Skin epidermis (tissue), 12 donors: ENCODE results near the gene PLXNA4.
"Not testable (repeated sequence)": the region's sequence is repeated elsewhere in the genome, so short reads cannot be mapped to it uniquely, and the experiment has no call there.

ENCODE experiments used
- H3K27ac ChIP-seq, 21 experiments: fragments of 200-600 bp; sonication (generic) in 11 of 21; one replicate each; pipeline ENCODE4 v1.5.0; 2020; ENCODE audit warnings: mild to moderate bottlenecking in 3 of 21, inconsistent platforms in 2 of 21, moderate library complexity in 2 of 21
- H3K4me3 ChIP-seq, 7 experiments: fragments of 200-600 bp; sonication (generic) in 2 of 7; one replicate each; pipeline ENCODE4 v1.5.0; 2020; ENCODE audit warnings: inconsistent platforms in 2 of 7, mild to moderate bottlenecking in 2 of 7, moderate library complexity in 1 of 7

PLXNA4 gene

DNA sequence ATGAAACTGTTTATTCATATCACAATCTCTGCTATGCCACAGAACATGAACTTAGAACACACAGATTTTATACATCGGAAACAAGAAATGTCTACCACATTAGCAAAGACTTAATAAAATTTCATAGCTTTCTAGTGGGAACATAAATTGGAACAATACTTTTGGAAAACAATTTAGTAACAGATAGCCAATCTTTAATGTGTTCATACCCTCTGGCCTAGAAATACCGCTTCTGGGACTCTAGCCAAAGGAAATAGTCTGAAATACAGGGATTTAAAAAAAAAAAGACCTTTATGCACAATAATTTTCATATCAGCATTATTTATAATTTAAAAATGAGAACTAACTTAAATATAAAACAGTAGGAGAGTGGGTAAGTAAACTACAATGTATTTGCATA lies 168.5 kb downstream of the PLXNA4 start:
- no peak overlapping the region for H3K4me3 ChIP-seq
- no peak overlapping the region for H3K27ac ChIP-seq

DNA sequence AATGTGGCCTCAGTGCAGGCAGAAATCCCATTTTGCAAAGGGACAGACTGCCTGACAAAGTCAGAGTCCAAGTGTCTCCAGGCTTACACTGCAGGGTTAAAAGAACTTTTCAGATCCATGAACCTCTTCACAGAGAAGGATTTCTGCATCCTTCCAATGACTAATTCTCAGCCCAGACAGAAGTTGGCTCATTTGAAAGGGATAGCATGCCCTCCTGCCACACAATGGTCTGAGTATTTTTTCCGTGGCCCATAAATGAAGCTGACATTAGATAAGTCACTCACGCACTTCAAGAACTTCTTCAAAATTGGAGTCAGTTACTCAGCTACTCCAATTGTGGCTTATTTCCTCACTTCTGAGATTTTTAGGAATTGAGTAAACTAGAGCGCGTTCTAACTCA lies 170.2 kb downstream of the PLXNA4 start:
- no peak overlapping the region for H3K27ac ChIP-seq

GRCh38 chr7:132404261-132404660 lies 172.0 kb downstream of the PLXNA4 start:
- H3K4me3 ChIP-seq, result no peak overlapping the region
- peak overlapping the region in 3 of 21 experiments; percentile 30 to 79 (median 68) for H3K27ac ChIP-seq

More for the DNA sequence above, 170.2 kb downstream of the PLXNA4 start:
- H3K4me3 ChIP-seq, result no peak overlapping the region

DNA sequence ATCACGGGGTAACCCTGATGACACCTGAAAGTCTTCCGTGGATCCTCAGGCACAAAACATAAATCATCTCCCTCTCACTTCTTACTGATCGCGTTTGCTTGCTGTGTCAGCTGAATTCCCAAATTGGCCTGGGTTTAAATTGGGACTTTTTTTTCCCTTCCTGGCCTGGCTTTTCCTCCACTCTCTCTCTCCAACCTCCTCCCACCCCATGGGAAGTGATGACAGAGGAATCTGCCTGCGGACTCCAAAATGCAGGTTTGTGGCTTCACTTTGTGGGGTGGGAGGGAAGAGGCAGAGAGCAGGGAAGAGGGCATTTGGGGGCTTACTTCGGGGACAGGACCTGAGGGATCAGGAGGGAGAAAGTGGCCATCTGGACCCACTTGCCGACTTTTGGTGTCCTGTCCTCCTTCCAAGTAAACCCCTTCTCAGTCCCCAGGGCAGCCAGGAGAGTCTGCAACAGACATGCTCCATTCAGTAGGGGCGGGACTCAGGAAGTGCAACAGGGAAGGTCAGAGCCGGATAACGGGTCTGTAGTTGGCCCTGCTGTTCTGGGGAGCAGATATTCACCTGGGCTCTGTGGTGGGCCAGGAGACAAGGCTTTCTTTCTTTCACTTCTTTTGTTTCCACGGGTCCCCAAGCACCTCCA lies 172.7 kb downstream of the PLXNA4 start:
- H3K27ac ChIP-seq, result peak overlapping the region in 10 of 21 experiments; percentile 18 to 84 (median 46)
- no peak overlapping the region for H3K4me3 ChIP-seq

DNA sequence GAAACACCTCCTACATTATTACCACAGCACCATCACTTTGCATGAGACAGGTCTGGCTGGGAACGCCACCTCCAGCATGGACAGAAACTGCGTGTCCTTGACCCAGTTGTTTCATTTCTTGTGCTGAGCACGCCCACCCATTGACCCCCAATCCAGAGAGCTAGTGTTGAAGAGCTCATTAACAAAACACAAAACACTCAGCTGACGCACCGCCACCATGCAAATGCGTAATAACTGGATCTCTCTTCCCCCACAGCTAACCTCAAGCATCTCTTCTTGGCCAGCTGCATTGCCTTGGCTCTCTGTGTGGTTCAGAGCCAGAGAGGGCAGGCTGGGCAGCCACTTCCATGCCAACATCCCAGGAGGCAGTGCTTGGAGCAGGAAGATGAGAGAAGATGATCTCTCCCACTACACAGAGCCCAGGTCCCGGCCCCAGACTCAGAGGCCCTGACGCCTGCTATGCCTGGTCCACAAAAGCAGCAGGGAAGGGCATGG lies 173.5 kb downstream of the PLXNA4 start:
- Histone ChIP-seq H3K4me3 (no peak overlapping the region), H3K27ac (peak overlapping the region in 9 of 21 experiments; percentile 25 to 84 (median 50))

GRCh38 chr7:132402096-132402495 lies 174.2 kb downstream of the PLXNA4 start:
- H3K27ac ChIP-seq, result peak overlapping the region in 5 of 21 experiments; percentile 22 to 79 (median 39)
- no peak overlapping the region for H3K4me3 ChIP-seq

GRCh38 chr7:132400561-132401142 lies 175.6 kb downstream of the PLXNA4 start:
- H3K27ac ChIP-seq, result peak overlapping the region in 7 of 21 experiments; percentile 4 to 79 (median 57)
- H3K4me3 ChIP-seq, result no peak overlapping the region

DNA sequence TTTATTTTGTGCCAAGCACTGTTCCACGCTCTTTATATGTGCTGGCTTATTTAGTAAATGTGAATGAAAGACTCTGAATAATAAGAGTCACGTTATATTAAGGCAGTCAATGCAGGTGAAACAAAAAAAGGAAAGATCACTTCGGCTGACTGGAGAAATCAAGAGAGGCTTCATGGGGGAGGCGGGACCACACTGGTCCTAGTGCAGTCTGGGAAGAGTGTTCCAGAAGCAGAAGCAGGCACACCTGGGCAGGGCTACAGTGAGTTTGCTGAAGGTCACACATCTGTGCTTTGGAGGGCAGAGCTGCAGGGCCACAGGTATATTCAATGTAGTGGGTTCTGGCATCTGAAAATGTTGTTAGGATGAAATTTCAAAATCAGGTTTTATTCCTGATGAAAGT lies 176.9 kb downstream of the PLXNA4 start:
- no peak overlapping the region for H3K4me3 ChIP-seq
- peak overlapping the region in 2 of 21 experiments; percentile 58 to 79 for H3K27ac ChIP-seq

DNA sequence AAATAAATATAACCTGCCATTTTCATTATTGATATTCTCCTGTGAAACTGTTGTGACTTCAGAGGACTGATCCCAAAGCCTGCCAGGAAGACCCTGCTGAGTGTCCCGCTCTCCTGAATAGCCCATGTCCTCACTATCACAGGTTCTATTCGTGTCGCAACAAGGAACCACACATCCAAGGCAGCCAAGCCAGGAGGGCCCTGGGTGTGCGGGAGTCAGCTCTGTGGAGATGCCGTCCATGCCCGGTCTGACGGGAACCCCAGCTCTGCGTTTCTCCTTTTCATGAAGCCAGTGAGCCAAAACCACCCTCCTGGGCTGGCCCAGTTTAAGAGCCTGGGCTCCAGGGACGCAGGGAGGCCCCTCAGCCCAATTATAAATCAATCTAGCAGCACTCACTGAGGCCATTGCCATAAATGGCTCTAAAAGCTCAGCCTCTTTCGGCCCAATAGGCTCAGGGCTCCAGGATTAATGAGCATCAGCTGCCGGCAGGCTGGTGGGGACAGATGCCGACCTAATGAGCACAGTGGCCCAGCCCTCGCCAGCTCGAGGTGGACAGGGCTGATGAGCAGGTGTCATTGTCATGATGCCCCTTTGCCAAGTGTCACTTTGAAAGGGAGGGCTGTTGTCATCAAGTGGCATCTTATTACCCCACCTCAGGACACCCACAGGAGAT lies 177.9 kb downstream of the PLXNA4 start:
- H3K4me3 ChIP-seq, result no peak overlapping the region
- peak overlapping the region in 1 of 21 experiments; percentile 39 for H3K27ac ChIP-seq

GRCh38 chr7:132397070-132397469 lies 179.2 kb downstream of the PLXNA4 start:
- Histone ChIP-seq H3K4me3 (no peak overlapping the region), H3K27ac (no peak overlapping the region)

DNA sequence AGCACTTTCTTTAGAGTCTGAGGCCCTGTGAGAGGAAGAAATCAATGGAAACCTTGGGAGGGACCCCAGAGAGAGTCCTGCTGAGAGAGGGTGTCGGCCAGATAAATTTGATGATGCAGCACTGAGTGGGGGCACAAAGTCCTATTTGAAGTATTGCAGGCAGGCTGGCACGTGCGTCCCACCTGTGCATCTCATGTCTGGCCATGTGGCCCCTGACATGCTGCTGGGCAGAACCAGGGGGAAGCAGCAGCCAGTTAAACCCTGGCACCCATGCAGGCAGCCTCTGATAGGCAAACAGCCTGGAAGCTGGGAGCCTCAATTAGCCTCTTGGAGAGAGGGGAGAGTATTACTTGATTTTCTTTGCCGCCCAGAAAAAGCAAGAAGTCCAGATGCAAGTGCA lies 180.9 kb downstream of the PLXNA4 start:
- peak overlapping the region in 1 of 21 experiments; percentile 65 for H3K27ac ChIP-seq
- H3K4me3 ChIP-seq, result no peak overlapping the region

DNA sequence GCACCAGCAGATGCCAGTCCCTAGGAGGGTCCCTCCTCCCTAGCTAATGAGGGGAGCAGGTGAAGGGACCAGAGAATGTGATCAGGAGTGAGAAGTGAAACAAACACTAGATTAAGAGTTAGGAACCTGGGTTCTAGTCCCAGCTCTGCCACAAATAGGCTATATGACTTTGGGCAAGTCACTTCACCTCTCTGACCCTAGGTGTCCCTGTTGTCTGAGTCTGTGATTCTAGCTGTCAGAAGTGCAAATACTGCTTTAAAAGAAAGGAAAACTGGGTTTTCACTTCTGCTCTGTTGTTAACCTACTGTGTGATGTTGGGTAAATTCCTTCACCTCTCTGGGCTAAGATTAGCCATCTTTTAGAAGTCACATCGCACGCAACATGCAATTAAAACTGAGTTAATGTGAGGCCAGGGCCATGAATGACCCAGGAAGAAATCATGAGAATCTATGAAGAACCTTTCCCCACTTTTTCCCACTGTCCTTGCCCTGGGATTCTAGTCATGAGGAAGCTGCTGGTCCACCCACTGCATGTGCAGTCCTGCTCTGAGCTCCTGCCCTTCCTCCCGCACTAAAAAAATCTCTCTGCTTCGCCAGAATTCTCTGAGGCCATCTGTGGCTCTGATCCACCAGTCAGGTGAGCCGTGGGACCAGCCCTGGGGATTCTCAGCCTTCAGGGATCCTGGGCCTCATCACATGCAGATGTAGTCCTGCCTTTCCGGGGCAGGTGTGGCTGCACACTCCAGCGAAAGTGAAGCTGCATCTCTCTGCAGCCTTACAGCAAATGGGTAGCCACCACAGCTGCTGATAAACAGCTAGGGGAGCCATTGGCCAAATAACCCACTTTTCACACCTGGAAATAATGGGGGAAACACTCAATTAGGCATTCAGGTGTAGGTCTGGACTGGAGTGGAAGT lies 181.7 kb downstream of the PLXNA4 start:
- Histone ChIP-seq H3K27ac (peak overlapping the region in 2 of 21 experiments; percentile 60 to 65), H3K4me3 (no peak overlapping the region)

GRCh38 chr7:132393789-132394261 lies 182.4 kb downstream of the PLXNA4 start:
- peak overlapping the region in 3 of 21 experiments; percentile 25 to 77 (median 60) for H3K27ac ChIP-seq
- no peak overlapping the region for H3K4me3 ChIP-seq

GRCh38 chr7:132392713-132393112 lies 183.6 kb downstream of the PLXNA4 start:
- no peak overlapping the region for H3K4me3 ChIP-seq
- peak overlapping the region in 3 of 21 experiments; percentile 10 to 77 (median 25) for H3K27ac ChIP-seq

DNA sequence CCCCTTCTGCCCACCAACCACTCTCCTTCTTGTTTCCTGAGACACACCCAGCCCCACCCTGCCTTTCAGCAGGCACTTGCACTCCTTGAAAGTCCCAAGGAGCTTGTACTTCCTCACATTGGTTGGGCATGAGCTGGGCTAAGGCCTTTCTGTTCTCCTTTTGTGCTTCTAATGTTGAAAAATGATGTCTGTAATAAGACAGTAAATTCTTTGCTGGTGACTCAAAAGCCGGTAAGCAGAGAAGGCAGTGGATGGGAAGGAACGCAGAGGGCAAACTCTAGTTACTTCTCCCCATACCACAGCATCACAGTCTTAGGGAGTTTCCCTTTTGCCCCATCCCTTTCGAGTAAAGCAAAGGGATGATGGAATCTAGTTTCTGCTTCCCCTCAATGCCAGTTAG lies 185.6 kb downstream of the PLXNA4 start:
- Histone ChIP-seq H3K27ac (peak overlapping the region in 1 of 21 experiments; percentile 35), H3K4me3 (no peak overlapping the region)

- not testable (repeated sequence) for H3K4me3 ChIP-seq
These were observed 186.2 kb downstream of the PLXNA4 start for GRCh38 chr7:132390049-132390448.

DNA sequence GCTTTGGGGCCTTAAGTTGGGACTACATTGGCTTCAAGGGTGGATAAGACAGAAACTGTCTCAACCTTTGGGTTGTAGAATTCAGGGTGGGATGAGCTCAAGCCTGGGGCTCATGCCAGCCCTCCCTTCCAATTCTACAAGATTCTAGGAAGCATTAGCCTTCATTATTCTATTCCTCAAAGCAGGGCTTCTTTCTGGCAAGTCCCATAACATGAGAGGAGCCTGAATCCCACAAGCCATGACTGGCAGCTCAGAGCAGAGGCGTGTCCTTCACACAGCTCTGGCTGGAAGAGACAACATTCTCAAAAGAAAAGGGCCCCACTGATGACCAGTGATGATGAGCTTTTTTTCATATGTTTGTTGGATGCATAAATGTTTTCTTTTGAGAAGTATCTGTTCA lies 187.6 kb downstream of the PLXNA4 start:
- Histone ChIP-seq H3K4me3 (no peak overlapping the region), H3K27ac (no peak overlapping the region)

More at GRCh38 chr7:132390049-132390448, 186.2 kb downstream of the PLXNA4 start:
- peak overlapping the region in 1 of 21 experiments; percentile 35 for H3K27ac ChIP-seq

- Histone ChIP-seq H3K27ac (no peak overlapping the region), H3K4me3 (no peak overlapping the region)
These were observed 188.7 kb downstream of the PLXNA4 start for GRCh38 chr7:132387596-132387995.

DNA sequence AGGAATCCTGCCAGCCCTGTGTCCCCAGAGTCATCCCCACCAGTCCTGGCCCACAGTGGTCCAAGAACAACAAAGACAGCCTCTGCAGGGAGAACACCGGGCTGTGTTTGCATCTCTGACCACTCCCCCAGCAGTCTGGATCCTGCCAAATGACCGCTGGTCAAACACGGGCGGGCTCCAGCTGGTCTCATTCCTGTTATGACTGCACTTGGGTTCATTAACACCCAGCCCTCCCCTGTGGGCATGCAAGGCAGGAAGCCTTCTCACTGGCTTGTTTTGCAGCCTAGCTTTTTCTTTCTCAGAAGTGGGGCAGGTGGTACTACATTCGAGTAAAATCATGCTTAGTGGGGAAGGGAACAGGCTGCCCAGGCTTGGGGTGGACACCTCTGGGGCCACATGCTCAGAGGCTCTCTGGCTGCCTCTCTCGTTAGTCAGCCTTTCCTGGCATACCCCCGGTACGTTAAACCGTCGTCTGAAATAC lies 190.0 kb downstream of the PLXNA4 start:
- no peak overlapping the region for H3K4me3 ChIP-seq
- H3K27ac ChIP-seq, result no peak overlapping the region
